Stimulated activated CD8-positive, alpha-beta memory T cell treated with anti-CD3 and anti-CD28 coated beads, Interleukin-4, amount 100 ng/mL, for 4 hours (primary cell): Measurements from ENCODE around the gene TTR.

Experiments
- DNase-seq, 2 donors: peaks; one replicate each; pipeline ENCODE4 v3.0.0-alpha.2; 2020; ENCODE audit warnings: low read depth in 2 of 2, low spot score in 1 of 2

The TTR gene

DNA sequence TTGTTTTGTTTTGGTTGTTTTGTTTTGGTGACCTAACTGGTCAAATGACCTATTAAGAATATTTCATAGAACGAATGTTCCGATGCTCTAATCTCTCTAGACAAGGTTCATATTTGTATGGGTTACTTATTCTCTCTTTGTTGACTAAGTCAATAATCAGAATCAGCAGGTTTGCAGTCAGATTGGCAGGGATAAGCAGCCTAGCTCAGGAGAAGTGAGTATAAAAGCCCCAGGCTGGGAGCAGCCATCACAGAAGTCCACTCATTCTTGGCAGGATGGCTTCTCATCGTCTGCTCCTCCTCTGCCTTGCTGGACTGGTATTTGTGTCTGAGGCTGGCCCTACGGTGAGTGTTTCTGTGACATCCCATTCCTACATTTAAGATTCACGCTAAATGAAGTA, at the start of gene TTR:
Gene TTR (plus strand): TSS at position 250 of the 400 bp plus-strand sequence. CDS start 26 bp downstream, at position 276.
- no peak for DNase-seq

DNA sequence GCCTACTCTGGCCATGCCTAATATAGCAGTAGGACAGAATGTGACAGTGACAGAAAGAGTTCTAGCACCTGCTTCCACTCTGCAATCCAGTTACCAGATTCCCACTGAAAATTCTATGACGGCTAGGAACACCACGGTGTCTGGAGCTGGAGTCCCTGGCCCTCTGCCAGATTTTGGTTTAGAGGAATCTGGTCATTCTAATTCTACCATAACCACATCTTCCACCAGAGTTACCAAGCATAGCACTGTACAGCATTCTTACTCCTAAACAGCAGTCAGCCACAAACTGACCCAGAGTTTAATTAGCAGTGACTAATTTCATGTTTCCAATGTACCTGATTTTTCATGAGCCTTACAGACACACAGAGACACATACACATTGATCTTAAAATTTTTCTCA, 45.2 kb upstream of the TTR start:
- DNase-seq = no peak

DNA sequence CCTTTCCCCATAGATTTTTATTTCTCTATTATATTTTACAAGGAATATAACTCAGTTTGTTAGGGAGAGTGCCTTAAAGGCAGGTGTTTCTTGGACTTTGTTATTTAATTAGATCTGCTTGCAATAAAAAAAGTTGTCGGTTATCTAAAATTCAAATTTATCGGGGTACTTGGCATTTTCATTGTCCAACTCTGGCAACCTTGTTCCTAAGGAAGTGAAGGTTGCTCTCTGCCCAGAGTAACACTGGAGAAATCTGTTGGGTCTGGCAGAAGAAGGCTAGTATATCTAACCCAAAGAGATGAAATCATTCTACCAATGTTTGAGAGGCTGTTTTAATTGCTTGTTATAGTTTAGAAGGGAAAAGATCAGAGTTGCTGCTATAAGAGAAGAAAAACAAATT, 42.8 kb upstream of the TTR start:
- no peak for DNase-seq

DNA sequence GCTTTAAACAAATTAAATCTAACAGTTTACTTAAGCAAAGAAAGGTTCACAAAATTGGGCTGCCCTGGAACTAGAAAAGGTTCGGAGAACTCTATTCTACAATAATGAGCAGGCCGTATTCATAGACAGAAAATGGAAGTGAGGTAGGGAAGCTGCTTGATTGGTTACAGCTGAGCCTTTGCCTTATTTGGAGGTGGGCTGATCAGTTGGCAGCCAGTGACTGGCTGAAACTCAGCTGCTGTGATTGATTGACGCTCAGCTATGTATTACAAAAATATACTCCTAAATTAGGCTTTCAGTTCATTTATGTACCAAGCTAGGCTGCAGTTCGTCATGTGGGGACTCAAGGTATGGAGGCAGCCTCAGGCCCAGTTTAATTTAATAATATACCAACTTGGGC, 42.3 kb upstream of the TTR start:
- DNase-seq = no peak

DNA sequence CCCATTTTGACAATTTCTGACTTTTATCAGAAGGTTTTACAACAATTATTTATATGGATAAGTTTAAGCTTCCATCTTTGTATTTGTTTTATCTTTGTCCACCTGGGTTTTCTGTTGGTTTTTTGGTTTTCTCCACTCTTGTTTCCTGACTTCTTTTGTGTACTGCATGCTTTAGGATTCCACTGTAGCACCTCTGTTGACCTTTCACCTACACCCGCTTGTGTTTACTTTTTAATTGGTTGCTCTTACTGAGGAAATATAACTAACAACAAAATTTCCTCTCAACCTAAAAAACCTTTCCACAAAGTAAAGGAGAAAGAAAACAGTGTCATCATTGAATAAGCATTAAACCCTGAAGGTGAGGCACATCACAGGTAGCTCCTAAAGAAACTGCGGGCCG, 39.8 kb upstream of the TTR start:
- DNase-seq = no peak

DNA sequence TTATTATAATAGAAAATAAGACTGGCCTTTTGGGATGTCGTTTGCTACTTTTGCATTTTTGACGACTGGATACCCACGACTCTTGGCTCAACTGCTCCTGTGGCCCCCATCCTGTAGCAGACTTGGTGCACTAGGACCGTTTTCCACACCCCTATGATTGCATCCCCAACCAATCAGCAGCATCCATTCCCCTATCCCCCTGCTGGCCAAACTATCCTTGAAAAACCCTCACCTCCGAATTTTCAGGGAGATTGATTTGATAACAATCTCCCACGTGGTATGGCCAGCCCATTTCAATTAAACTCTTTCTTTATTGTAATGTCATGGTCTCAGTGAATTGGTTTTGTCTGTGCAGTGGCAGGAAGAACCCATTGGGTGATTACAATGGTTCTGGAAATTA, 37.9 kb upstream of the TTR start:
- DNase-seq = no peak

DNA sequence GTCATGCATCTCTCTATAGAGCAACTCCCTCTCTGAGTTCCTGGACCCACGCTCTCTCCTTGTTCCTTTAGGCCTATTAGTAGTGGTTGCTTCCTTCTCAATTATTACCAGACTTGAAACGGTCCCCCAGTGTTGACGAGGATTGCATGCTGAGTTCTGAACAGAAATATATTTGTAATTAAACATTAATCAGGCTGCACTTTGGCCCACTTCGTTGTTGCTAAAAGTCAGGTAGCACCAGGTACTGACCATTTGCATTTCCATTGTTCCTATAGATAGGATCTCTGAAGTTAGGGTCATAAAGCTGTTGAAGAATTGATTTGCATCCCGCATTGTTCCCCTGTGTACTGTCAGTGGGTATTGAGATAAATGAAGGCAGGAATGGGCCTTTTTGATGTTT, 36.9 kb upstream of the TTR start:
- DNase-seq = no peak

DNA sequence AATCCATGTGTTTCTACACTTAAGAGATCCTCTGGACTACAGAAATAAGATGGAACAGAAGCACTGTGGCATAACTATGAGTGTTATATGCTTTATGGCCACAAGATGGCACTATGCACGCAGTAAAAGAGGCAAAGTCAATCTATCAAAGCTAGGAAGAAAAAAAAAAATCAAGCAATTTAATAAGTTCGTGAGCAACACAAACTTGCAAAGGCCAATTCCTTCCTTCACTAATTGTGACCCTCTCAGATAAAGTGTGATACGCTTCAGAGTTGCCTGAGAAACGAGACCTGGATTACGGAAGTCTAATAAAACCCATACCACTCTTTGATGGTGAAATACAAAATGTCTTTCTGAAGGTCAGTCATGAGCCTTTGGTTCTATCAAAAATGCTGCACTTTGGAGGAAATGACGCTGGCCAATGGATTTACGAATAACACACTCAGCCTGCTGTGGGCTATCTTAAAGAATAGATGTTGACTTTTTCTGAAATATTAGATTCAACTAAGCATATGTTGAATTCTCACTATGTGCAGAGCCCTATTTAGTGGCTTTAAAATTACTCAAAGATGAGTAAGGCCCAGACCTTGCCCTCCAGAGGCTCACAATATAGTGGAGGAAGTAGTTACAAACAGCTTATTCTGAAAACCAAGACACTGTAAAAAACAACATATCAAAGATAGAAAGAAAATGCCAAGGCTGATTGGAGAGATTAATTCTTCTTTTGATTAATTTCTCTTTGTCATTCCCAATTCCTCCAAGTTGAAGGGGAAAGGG, 35.5 kb upstream of the TTR start:
- DNase-seq = no peak

DNA sequence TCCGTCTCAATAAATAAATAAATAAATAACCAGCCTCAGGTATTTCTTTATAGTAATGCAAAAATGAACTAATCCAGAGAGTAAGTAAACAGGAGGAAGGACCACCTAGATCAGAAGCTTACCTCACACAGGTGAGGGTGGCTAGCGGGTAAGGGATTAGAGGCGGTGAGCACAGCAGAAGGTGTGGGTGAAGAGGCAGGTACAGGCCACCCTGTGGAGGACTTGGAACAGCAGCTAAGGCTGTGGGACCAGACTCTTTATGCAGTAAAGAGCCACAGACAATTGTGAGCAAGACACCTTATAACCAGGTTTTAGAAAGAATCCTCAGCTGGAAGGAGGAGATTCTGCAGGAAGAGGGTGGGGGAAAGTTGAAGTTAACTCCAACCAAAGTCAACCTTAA, 34.2 kb upstream of the TTR start:
- no peak for DNase-seq

DNA sequence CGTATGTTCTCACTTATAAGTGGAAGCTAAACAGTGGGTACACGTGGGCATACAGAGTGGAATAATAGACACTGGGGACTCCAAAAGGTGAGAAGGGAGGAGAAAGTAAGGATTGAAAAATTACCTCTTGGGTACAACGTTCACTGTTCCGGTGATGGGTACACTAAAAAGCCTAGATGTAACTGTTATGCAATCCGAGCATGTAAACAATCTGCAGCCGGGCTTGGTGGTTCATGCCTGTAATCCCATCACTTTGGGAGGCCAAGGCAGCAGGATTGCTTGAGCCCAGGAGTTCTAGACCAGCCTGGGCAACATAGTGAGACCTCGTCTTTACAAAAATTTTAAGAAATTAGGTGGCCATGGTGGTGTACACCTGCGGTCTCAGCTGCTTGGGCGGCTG, 33.1 kb upstream of the TTR start:
- DNase-seq = no peak

DNA sequence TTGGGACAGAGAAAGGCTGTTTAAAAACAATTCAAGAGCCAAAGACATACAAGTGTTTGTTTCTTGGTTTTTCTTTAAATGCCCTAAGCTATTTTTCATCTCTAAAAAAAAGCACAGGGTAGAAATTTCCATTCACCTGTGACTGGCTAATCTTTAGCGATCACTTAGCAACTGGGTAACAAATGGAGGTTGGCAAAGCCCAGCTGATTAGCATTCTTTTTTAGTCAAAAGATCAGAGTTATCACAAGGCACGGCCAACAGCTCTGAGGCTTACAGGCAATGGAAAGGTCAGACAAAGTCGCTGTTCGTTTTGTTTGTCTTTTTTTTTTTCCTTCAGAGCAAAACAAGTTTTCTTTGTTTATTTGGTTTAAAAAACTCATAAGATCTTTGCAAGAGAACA, 29.0 kb upstream of the TTR start:
- DNase-seq = no peak

DNA sequence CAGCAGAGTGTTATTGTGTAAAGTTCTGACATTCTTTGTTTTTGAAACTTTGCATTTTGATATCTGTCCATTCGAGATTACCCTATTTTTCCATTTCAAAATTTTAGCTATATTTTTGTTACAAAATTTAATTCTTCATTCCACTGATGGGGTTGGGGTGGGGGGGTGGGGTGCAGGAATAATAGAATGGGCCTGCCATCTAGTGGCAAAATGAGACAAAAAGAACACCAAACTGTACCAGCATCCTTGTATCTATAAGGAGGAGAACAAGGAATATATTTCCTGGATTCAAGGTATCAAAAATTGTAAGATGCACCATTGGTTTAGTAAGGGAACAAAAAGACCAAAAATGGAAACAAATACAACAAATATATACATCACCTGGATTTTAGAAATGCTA, 27.9 kb upstream of the TTR start:
- no peak for DNase-seq

DNA sequence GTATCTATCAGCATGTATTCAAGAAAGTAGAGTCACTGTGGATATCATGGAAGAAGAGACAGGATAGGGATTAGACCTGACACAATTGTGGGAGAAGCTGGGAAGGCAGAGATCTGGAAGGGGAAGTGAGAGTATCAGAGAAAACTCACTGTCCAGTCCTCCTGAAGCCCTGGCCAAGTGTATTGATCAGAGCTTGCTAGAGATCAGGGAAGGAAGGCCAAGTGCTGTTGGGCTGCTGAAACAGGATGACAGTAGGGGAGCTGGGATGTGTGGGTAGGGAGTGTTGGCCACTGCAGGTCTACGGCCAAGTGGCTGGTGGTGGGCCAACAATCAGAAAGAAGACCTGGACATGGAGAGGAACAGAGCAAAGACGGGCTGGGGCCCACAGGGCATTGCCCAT, 26.3 kb upstream of the TTR start:
- DNase-seq = no peak

DNA sequence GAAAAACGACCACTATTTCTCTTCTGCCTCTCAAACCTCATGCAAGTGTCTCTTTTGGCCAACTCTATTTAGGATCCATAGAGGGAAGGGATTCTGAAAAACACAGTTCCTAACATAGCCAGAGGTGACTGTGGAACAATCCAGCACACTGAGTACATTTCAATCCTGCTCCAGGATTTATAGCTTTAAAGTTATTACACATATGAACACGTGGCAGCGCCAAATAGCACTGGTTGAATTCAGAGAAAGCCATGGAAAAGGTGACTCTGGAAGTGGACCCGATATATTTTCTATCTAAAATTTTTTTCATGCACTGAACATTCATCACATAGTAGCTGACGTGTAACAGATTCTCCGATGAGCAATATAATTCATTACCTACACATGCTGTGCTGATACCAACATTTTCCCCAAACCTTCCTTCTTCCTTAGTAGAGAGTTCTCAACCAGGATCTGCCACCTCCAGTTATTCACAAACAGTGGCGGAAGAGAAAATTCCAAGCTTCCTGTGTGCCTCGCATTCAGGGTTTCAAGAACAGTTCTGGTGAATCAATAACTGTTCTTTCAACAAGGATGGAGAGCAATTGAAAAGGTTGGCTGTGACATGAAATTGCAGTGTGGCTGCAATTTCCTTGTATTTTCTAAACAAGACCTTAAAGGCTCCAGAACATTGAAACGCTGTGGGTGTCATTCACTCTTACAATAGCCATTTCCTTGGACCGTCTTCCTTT, 25.7 kb upstream of the TTR start:
- no peak for DNase-seq

DNA sequence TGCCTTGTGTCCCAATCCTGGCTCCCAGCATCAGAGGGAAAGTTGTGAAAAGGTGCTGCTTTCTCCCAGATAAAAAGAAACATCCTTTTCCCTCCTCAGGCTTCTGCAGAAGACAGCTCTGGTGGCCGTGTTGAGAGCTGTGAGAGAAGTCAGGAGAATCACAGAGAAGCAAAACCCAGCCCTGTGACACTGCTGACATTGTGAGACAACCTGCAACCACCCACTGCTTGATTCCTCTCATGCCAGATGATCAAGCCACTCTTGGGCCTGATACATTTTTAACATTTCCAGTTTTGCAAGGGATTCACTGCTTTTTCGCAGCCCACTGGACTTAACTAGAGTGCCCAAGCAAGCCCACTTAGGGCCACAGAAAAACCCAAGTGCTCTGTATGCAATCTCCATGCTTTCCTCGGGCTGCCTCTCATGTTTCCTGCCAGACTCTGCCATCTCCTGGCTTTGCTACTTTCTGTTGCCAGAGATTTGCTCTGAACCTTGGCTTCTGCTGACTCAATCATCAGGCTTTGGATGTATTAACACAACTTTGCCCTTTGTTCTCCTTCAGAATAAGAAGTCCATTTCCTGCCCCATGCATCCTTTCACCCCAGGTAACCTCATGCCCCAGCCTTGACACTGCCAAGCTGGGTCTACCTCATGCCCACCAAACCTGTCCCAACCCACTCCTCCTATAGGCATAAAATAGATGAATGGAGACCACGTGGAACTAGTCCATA, 24.9 kb upstream of the TTR start:
- no peak for DNase-seq

DNA sequence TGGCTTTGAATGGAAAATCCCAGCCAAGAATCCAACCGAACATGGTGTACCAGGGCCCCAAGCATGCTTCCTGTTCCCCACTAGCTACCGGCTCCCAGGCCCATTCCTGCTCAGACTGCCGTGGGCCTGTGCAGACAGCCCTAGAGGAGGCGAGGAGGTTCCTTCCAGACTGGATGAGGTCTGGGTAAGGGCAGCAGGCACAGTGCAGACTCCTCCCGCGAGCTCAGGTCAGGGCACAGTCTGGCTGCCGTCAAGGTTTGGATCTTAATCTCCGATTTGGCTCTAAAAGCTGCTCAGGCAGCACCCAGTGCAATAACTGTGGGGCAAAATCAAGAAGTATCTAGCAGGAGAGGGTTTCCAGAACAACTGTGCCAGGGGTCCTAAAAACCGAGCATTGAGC, 19.3 kb upstream of the TTR start:
- DNase-seq = no peak

DNA sequence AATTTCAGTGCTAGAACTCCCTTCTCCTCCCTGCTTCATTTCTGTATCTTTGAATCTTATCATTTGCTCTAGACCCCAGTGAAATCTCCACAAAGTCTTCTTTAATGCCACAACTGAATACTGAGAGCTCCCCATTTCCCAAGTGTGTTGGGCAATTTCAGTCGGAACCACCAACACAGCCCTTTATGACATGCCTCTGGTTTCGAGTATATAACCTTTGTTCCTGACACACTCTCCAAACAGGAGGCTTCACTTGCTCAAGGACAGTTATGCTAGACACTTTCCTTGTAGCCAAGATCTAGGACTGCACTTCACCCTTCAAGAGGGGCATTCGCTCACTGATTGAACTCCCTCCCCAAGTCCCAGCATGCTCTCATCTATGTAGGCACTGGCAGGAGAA, 18.6 kb upstream of the TTR start:
- no peak for DNase-seq

DNA sequence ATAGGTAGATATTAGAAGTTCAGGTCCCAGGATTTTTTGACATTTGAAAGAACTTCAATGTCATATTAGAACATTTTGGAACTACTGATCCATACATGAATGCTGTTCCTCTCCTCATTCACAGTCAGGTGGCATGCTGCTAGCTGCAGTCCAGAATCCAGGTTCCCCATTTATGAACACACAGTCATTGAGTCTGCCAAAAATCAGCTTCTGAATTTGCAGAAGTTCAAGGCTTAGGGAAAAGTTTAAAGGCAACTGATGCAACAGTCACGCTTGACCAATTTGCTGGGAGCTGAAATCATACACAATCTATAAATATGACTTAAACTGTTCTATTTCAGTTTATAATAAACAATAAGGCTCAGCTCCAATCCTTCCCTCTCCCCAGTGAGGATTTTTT, 17.3 kb upstream of the TTR start:
- no peak for DNase-seq

DNA sequence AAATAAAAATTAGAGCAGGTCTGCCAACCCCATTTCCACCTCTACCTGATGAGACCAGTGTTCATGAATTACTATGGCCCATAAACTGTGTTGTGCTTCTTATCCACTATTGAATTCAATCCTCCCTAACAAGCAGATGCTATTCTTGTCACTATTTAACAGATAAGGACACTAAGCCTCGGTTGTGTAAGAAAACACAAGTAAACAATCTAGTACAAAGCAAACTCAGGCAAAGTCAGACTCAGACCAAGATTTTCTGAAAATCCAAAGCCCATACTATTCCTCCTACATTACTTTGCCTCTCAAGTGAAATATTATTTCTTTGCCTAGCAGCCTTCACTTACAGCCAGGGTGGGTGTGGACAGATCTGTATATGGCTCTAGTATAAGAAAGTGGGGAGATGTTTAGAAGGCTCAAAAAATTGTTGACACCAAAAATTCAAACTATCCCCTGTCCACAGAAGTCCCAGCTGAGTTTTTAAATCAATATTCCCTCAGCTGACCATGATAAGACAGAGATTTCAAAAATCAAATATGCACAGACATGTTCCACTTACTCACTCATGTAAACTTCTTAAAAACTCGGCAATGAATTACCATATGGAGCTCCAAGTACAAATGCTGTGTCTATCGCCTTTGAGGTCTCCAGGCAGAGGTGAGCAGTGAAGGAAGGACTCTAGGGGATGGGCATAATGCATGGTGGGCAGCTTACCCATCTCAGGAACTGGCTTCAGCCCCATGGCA, 16.0 kb upstream of the TTR start:
- no peak for DNase-seq

DNA sequence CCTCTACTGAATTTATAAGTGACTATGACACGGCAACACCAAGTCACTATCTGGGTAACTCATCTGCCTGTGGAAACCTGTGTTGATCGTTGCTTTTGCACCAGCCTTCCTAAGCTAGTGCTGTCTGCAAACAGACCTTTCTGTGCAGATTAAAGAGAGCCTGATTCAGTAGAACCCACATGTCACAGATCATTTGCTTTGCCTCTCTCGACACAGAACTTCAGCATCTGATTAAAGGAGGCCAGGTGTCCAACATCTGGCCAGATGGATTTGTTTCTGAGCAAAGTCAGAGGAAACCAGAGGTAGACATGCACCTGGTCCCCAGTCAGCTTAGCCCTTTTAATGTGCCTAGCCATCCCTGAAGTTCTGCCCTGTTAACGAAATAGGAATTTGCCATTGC, 15.0 kb upstream of the TTR start:
- no peak for DNase-seq

DNA sequence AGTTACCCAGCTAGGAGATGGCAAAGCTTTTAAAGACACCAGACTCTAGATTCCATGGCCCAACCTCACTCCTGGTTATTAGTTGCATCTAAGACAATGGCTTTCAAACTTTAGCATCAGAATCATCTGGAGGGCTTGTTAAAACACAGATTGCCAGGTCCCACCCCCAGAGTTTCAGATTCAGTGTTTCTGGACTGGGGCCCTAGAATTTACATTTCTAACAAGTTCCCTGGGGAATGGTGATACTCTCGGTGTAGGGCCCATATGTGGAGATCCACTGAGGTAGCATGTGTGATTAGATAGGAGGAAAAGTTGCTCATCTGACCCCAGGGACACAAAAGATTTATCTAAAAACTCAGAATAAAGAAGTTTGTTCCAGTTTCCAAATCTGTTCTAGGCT, 14.5 kb upstream of the TTR start:
- no peak for DNase-seq

DNA sequence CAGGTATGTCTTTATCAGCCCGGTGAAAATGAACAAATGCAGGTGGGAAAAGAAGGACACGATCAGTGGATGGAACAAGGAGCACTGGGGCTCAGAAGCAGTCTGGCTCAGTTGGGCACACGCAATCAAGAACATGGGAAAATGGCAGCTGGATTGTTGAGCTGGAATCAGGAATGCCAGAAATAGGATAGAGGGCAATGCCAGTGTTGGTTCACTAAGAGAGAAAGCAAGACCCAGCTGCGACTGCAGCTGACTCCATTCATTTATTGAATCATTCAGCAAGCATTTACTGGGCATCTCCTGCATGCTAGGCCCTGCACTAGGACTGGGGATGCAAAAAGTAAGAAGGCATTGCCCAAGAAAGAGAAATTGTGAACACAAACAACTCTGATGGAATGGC, 13.6 kb upstream of the TTR start:
- no peak for DNase-seq
